Measurements from ENCODE around the gene CLSTN2.
A peak's percentile ranks its signal among the peaks of the same experiment; 100 is the strongest.

The CLSTN2 gene

GRCh38 chr3:140246578-140246977 lies 311.6 kb downstream of the CLSTN2 start:
- DNase-seq = no peak

DNA sequence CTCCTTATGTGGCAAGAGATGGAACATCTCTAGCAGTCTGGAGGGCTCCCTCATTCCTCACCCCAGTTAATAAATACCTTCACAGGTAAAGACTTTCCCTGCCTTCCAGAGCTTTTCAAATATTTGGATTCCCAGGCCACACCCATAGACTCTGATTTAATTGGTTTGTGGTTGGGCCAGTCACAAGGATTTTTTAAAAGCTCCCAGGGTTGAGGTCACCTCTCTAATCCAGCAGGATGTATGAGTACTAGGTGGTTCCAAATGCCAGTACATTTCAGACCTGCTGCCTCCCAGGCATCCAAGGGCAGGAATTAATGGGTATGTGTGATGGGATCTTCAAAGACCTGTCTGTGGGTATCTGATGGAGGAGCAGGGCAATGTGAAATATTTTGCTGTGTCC lies 312.8 kb downstream of the CLSTN2 start:
- no peak for DNase-seq

- no peak for DNase-seq
Observed at GRCh38 chr3:140249188-140249587, 314.2 kb downstream of the CLSTN2 start.

DNA sequence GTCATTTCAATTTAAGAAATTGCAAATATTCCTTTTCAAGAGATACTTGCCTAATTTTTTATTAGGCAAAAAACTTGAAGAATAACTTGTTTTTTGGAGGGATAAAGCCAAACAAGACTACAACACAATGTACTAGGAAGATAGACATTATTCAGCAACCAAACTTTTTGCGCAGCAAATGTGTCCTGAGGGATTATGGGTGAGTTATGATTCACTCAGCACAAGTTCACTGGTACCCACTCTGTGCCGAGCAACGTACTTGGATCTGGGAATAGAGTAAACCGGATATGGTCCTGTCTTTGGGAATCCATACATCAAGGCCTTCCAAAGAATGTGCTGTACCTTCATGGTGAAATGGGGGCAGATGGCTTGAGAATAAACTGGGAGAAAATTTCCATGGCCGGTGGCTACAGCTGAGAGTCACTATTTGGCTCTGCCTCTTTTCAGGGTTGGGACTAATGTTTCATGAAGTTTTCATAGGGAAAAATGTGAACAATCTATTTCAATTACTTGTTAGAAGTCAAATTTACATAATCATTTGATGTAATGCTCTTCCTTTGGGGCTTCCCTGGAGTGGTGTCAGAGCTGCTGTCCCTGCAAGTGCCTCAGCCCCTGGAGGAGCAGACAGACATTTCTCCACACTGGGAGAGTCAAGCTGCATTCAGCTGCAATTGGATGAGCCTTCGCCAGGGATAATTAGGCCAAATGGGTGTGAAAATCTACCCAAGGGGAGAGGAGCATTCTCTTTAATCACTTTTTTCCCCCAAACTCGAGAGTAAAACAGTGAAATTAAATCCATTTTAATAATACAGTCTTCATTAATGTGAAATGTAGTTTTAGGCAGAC lies 315.2 kb downstream of the CLSTN2 start:
- DNase-seq = no peak

DNA sequence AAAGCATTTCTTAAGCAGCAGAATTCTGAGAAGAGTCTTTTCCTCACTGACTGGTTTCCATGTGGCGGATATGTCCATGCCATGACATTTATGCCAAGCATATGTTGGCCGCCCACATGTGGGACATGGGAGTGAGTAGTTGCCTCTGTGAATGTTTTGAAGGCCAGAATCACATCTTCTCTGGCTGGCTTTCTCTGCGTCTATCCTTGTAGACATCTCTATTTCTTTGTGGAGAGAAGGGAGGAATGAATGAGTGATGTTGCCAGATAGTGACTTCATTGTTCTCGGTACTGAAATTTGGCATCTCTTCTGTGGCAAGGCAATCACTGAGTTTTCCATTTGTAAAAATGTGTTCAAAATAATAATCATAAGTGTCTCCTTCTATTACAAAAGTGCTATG lies 316.0 kb downstream of the CLSTN2 start:
- DNase-seq = no peak

DNA sequence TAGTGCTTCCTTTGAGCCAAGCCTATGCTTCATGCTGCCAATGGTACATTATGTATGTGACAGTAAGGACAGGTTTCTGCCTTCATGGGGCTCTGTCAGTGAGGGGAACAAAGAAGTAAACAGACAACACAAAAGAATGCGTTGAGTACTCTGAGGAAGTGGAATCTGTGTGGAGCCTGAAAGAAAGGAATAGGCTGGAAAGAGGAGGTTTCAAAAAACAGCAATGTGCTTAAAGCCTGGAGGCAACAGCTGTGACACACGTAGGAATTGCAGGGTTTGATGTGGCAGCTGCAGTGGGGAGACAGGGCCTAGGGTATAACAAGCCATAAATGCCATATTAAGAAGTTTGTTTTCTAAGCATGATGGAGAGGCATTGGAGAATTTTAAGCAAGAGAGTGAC lies 316.7 kb downstream of the CLSTN2 start:
- no peak for DNase-seq

DNA sequence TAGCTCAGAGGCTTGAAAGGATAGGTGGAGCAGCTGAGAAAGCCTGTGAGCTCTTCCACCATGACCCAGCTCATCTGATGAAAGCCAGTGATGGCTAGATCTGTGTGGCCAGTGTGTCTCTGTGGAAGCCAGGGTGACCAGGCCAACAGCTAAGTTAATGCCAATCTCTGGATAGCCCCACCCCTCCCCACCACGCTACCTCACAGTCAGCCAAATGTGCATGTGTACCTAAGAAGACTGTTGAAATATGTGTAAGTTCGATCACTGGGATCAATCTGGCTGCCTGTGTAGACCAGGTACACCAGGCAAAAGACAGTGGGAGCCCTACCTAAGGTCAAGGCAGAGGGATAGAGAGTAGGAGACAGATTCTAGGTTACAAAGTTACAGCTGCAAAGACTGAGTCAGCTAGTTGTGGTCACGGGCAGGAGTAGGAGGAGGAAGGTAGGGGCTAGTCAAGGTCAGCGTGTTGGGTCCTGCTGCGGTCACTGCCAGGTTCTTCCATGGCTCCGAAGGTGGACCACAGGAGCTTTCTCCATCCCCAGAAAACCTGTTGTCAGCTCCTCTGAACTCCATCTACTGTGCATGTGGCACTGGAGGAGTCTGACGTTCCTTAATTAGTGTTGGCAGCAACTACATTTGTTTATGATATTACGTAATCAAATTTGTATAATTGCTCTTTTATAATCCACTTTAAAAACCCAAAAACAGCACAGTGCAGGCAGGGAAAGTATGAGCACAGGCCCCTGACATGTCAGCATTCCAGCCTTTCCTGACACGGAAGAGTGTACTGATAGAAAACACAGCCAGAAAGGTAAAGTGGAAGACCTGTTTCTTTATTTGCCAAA lies 318.0 kb downstream of the CLSTN2 start:
- DNase-seq = no peak

GRCh38 chr3:140258222-140258724 lies 323.3 kb downstream of the CLSTN2 start:
- no peak for DNase-seq

- no peak for DNase-seq
Observed at GRCh38 chr3:140265302-140265701, 330.3 kb downstream of the CLSTN2 start.

- no peak for DNase-seq
Observed at GRCh38 chr3:140268103-140268502, 333.1 kb downstream of the CLSTN2 start.

GRCh38 chr3:140268610-140269009 lies 333.6 kb downstream of the CLSTN2 start:
- DNase-seq = no peak

DNA sequence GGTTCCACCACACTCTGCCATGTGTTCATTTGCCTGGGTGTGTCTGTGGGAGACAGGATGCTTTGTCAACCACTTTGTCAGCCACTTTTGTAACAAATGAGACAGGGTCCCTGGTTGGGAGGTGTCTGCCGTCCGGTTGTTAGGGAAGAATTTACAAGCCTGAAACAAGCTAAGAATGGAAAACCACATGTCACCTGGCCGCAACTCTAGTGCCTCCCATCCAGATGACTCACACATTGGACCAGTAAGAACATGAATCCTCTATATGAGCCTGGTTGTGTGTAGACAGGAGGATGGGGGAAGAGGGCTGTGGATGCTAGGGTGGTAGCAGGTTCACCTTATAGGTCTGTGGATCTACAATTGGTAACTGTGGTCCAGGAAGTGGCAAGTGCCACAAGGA lies 335.3 kb downstream of the CLSTN2 start:
- DNase-seq = no peak

DNA sequence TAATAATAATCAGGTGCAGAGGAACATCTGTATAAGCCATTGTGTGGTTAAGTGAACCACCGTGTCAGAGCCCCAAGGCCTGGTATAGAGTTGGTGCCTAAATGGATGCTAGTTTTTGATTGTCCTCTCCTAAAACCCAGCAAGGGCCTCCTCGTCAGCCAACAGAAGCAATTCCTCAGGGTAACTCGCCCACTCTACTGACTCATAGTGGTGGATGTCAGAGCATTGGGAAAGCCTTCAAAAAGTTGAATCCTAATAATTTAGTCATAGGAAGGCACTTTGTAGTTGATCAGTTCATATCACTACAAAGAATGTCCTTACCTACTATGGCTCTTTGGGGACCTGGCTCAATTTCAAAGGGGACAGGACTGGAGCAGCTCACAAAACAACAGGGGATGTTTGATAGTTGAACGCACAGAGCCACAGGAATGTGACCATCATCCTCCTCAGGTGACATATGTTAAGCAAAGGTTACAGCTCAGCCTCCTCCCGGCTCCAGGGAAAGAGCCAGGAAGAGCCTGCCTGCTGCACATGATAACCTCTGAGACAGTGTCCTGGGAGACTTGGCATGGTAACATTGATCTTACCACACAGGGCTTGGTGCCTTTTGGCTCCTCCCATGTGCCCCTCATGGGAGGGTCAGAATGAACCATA lies 338.7 kb downstream of the CLSTN2 start:
- DNase-seq = no peak

DNA sequence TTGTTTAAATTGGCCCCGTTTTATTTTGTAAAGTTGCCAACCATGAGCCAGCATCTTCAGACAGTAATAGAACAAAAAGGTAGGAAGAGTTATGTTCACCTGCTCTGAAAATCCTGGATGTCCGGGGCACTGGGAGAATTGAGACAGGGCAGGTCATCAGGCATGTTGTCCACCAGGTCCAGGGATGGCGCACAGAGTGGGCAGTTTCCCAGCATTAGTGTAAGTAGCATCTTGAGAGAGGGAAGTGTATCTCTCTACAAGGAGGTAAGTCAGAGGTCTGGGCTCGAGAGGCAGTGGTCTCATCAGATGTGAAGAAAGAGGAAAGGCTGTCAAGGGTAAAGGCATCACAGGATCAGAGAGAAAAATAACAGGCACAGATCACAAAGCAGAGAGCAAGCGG lies 339.4 kb downstream of the CLSTN2 start:
- DNase-seq = no peak

GRCh38 chr3:140276703-140277102 lies 341.7 kb downstream of the CLSTN2 start:
- DNase-seq = peak; percentile 2

GRCh38 chr3:140277886-140278285 lies 342.9 kb downstream of the CLSTN2 start:
- no peak for DNase-seq

- DNase-seq = no peak
Observed at GRCh38 chr3:140284372-140284771, 349.4 kb downstream of the CLSTN2 start.

DNA sequence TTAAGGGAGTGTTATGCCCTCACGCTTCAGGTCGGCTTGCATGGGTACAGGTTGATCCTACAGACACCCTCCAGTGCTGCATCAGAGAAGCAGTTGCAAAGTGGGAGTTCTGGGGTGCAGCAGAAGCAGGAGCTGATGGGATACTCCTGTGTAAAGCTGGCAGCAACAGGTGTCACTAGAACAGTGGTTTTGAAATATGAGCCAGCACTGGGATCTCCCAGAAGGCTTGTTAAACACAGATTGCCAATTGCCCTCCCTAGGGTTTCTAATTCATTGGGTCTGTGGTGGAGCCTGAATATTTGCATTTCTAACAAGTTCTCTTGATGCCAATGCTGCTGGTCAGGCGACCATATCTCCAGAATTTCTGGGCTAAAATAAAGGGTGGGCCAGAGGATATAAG lies 350.4 kb downstream of the CLSTN2 start:
- no peak for DNase-seq

DNA sequence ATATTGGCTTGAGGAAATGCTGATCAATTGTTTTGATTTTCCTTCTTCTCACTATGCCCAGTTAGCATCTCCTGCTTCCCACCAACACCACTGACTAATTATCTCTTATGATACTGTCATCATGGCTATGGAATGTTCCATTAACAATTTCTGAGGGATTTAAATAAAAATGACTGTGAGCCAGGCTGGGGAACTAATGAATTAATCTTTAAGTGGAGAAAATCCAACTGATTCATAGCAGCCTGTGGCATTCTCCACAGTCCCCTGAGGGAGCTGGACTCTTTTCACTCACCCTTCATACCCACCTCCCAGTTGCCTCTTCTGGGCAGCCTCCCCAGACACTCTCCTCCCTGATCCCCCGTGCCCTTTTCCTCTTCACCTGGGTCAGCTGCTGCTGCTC lies 353.6 kb downstream of the CLSTN2 start:
- DNase-seq = no peak

DNA sequence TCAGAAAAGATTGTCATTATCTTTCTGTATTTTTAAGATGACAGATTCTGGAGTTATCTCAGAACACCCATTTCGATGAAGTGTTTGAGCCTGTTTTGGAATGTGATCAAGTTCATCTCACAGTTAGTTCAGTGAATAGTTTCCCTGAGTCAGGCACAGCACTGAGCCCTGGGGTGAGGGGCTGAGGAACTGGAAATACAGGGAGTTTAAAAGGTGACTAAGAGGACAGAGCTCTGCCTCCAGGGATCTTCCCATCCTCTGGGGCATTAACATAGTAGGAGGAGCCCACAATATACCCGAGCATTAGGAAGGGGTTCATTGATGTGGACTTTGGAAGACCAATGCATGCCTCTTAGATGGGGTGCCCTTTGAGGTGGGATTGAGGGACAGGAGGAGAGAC lies 355.1 kb downstream of the CLSTN2 start:
- no peak for DNase-seq

- DNase-seq = no peak
Observed at GRCh38 chr3:140292170-140292569, 357.2 kb downstream of the CLSTN2 start.

DNA sequence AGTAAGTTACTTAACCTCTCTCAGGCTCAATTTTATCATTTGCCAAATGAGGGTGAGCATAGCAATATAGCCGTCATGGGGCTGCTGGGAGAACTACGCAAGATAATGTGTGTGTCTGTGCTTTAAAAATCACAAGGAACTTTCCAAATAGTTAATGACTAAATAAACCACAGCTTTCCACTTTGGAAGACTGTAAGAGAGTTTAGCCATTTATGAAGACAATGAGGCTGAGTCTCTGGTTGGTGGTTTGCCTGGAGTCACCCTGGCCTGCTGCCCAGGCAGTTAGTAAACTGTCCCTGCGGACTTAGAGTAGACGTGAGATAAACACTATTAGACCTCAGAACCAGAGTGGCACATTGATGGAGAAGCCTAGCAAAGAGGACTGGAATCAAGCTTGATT lies 357.7 kb downstream of the CLSTN2 start:
- no peak for DNase-seq

DNA sequence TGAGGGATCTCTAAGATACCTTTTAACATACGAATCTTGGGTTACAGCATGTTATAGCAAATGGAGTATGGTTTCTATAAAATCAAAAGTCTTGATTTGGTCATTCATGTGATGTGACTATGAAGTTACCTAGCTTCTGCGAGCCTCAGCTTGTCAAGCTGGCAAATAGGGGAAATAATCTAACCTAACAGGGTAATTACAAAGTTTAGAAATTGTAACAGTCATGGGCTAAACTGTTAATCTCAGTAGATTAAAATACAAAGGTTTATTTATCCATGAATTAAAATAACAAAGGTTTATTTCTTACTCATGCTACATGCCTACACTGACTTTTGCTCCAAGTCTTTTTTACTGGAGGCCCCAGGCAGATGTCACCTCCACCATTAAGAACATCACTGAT lies 359.1 kb downstream of the CLSTN2 start:
- DNase-seq = no peak

Measured in activated CD4-positive, alpha-beta T cell treated with anti-CD3 and anti-CD28 coated beads, Interleukin-2, Interleukin-6, amounts not matched to agents 100 ng/mL and 50 ng/mL, durations not matched to agents 16 hours and 8 hours (primary cell).